HG03025 (cell line): ENCODE measurements around the gene MUC20.
"Not testable (repeated sequence)": the region's sequence is repeated elsewhere in the genome, so short reads cannot be mapped to it uniquely, and the experiment has no call there.

Source experiments
- ATAC-seq: cut with Tn5 transposase; IDR thresholded peaks from one replicate; pipeline ENCODE4 v1.9.1; 2021; ENCODE audit warnings: mild to moderate bottlenecking, moderate library complexity; ENCODE audit not compliant: unreplicated experiment, low FRiP score

MUC20 gene

GRCh38 chr3:195692781-195693427 is 27.9 kb upstream of the MUC20 start:
- ATAC-seq = no peak

GRCh38 chr3:195693428-195694216 is 27.2 kb upstream of the MUC20 start:
- no peak for ATAC-seq

- not testable (repeated sequence) for ATAC-seq
These were observed 26.3 kb upstream of the MUC20 start for GRCh38 chr3:195694217-195695076.

GRCh38 chr3:195696632-195697278 is 24.0 kb upstream of the MUC20 start:
- no peak for ATAC-seq

- ATAC-seq = no peak
These were observed 23.0 kb upstream of the MUC20 start for GRCh38 chr3:195697582-195698324.

- ATAC-seq = no peak
These were observed 22.5 kb upstream of the MUC20 start for GRCh38 chr3:195698325-195698646.

- no peak for ATAC-seq
These were observed 22.0 kb upstream of the MUC20 start for GRCh38 chr3:195698647-195699387.

- no peak for ATAC-seq
These were observed 21.4 kb upstream of the MUC20 start for GRCh38 chr3:195699388-195699771.

- no peak for ATAC-seq
These were observed 20.9 kb upstream of the MUC20 start for GRCh38 chr3:195699860-195700259.

- ATAC-seq = no peak
These were observed 20.5 kb upstream of the MUC20 start for GRCh38 chr3:195700319-195700718.

- ATAC-seq = no peak
These were observed 19.5 kb upstream of the MUC20 start for GRCh38 chr3:195701042-195701915.

GRCh38 chr3:195703776-195704175 is 17.0 kb upstream of the MUC20 start:
- no peak for ATAC-seq

GRCh38 chr3:195704433-195704999 is 16.3 kb upstream of the MUC20 start:
- ATAC-seq = no peak

- ATAC-seq = no peak
These were observed 15.4 kb upstream of the MUC20 start for GRCh38 chr3:195705081-195705991.

GRCh38 chr3:195708061-195708460 is 12.7 kb upstream of the MUC20 start:
- ATAC-seq = no peak

- no peak for ATAC-seq
These were observed 11.9 kb upstream of the MUC20 start for GRCh38 chr3:195708626-195709481.
